Panc1 (cell line): ENCODE results near the gene PLD1. TPM values are rescaled to one million over a fixed set of nuclear protein-coding genes. Genes with fewer than 3 reads are reported as not detected.

ENCODE experiments used
- ATAC-seq: fragments of 200-7000 bp; cut with Tn5 transposase; 2 replicates; pipeline ENCODE4 v1.9.1; 2020; ENCODE audit warnings: mild to moderate bottlenecking, moderate library complexity
- BruUV-seq: library from RNA; stranded (reverse); fragments of 400-500 nt; replicated peaks from 2 replicates; lab custom pipeline; 2021; lab: Mats Ljungman, UMichigan
- CTCF ChIA-PET: fragments of 300-600 bp; sonication (Branson Sonifier 250); formaldehyde crosslinking; loops from one replicate; lab custom pipeline; 2022; ENCODE audit warnings: antibody characterized with exemption; lab: Charles Lee
- POLR2A ChIA-PET: fragments of 300-600 bp; sonication (Branson Sonifier 250); formaldehyde crosslinking; loops from one replicate; lab custom pipeline; 2022; ENCODE audit warnings: antibody characterized with exemption; lab: Charles Lee
- DNase-seq: peaks from one replicate; pipeline ENCODE4 v3.0.0-alpha.2; 2010; ENCODE audit warnings: low read depth, low spot score
- H3K27ac ChIP-seq: 2 replicates; pipeline ENCODE4 v1.5.1; 2011; ENCODE audit warnings: mild to moderate bottlenecking, low read length, inconsistent platforms
- H3K27me3 ChIP-seq: fragments of 200-500 bp; sonication (Bioruptor generic); 2 replicates; pipeline ENCODE4 v1.6.0; 2014; ENCODE audit warnings: low read length, inconsistent platforms; ENCODE audit not compliant: control insufficient read depth, insufficient read depth
- H3K36me3 ChIP-seq: fragments of 200-500 bp; sonication (Bioruptor generic); 2 replicates; pipeline ENCODE4 v1.5.1; 2014; ENCODE audit warnings: inconsistent platforms, mild to moderate bottlenecking, low read length, moderate library complexity; ENCODE audit not compliant: control insufficient read depth, insufficient read depth
- H3K4me1 ChIP-seq: 2 replicates; pipeline ENCODE4 v1.5.1; 2011; ENCODE audit warnings: inconsistent platforms, mild to moderate bottlenecking, low read length, moderate library complexity; ENCODE audit not compliant: control insufficient read depth, insufficient read depth
- H3K4me3 ChIP-seq, 2 experiments: 2 replicates each; pipeline ENCODE4 v1.5.1; 2011 to 2012; ENCODE audit warnings: low read depth in 2 of 2, low read length in 2 of 2, mild to moderate bottlenecking in 2 of 2, inconsistent platforms in 1 of 2, moderate library complexity in 1 of 2
- H3K9me3 ChIP-seq: fragments of 200-500 bp; sonication (Bioruptor generic); 2 replicates; pipeline ENCODE4 v1.5.1; 2014; ENCODE audit warnings: low read depth, mild to moderate bottlenecking, inconsistent platforms, low read length, moderate library complexity; ENCODE audit not compliant: control insufficient read depth, insufficient read depth
- POLR2AphosphoS5 ChIP-seq: IDR thresholded peaks from 2 replicates; pipeline ENCODE4 v1.6.1; 2012; ENCODE audit warnings: mild to moderate bottlenecking, low read depth, low read length, moderate library complexity
- SIN3A ChIP-seq: IDR thresholded peaks from 2 replicates; pipeline ENCODE4 v1.6.1; 2012; ENCODE audit warnings: low read depth, mild to moderate bottlenecking, low read length, moderate library complexity, borderline replicate concordance; ENCODE audit not compliant: insufficient read depth
- TCF7L2 ChIP-seq: IDR thresholded peaks from 2 replicates; pipeline ENCODE4 v1.6.1; 2011; ENCODE audit warnings: mild to moderate bottlenecking, low read depth, low read length, inconsistent platforms
- in situ Hi-C: cut with HindIII; loops from 2 replicates; pipeline ENCODE4 v1.10.0; 2016; ENCODE audit warnings: low sequenced_read_pairs, low pct_unique_long_range_greater_than_20kb
- intact Hi-C: fragments of 100-400 bp; cut with micrococcal nuclease; formaldehyde crosslinking; loops from one replicate; pipeline ENCODE4 v1.10.0; 2022; ENCODE audit not compliant: unreplicated experiment
- total RNA-seq: library from RNA; stranded (reverse); gene quantifications from one replicate; pipeline ENCODE4 v1.2.1, GENCODE V29; 2021; ENCODE audit not compliant: unreplicated experiment
- TF ChIP-seq, protein P1 (sequence below): fragments of 450-650 bp; IDR thresholded peaks from 2 replicates; pipeline ENCODE4 v1.5.1; 2017; ENCODE audit warnings: mild to moderate bottlenecking
- TF ChIP-seq, protein P2 (sequence below), 2 experiments: IDR thresholded peaks; 2 replicates each; pipeline ENCODE4 v1.6.1; 2011 to 2012; ENCODE audit warnings: low read depth in 2 of 2, control low read depth in 1 of 2, low read length in 1 of 2, mild to moderate bottlenecking in 1 of 2, moderate library complexity in 1 of 2; ENCODE audit not compliant: insufficient read depth in 1 of 2

PLD1 gene
- total RNA-seq, 1 experiment from 2014 or later = 20.6 TPM

DNA sequence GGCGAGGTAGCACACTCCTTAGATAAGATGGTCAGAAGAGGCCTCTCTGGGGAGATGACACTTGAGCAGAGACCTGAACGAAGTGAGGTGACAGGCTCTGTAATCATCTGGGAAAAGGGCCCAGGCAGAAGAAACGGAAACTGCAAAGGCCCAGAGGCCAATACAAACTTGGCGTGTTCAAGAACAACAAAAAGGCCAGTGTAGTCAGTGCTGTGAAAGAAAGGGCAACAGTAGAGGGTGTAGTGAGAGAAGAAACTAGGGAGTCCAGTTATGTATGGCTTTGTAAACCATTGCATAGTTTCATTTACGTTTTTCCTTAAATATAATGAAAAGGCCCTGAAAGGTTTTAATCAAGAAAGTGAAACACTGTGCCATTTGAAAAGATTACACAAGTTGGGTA lies 31.8 kb downstream of the PLD1 start:
- POLR2A ChIA-PET = no interaction called here
- CTCF ChIA-PET = no interaction called here
- Histone ChIP-seq H3K36me3 (no peaks in the 10 kb centered on the region), H3K9me3 (no peaks in the 10 kb centered on the region), H3K4me1 (peaks cover 47% of the 10 kb centered on the region), H3K27me3 (no peaks in the 10 kb centered on the region), H3K27ac (0 out of 2 replicates have a peak overlapping the region, but pooled peaks have one; percentile 8), H3K4me3 (no peak overlapping the region)
- DNase-seq (no peak), ATAC-seq (no peak)
- TF ChIP-seq TCF7L2 (no peak), SIN3A (no peak), POLR2AphosphoS5 (no peak)
- TF ChIP-seq, protein P1, sequence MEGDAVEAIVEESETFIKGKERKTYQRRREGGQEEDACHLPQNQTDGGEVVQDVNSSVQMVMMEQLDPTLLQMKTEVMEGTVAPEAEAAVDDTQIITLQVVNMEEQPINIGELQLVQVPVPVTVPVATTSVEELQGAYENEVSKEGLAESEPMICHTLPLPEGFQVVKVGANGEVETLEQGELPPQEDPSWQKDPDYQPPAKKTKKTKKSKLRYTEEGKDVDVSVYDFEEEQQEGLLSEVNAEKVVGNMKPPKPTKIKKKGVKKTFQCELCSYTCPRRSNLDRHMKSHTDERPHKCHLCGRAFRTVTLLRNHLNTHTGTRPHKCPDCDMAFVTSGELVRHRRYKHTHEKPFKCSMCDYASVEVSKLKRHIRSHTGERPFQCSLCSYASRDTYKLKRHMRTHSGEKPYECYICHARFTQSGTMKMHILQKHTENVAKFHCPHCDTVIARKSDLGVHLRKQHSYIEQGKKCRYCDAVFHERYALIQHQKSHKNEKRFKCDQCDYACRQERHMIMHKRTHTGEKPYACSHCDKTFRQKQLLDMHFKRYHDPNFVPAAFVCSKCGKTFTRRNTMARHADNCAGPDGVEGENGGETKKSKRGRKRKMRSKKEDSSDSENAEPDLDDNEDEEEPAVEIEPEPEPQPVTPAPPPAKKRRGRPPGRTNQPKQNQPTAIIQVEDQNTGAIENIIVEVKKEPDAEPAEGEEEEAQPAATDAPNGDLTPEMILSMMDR = no peak
- TF ChIP-seq, protein P2, sequence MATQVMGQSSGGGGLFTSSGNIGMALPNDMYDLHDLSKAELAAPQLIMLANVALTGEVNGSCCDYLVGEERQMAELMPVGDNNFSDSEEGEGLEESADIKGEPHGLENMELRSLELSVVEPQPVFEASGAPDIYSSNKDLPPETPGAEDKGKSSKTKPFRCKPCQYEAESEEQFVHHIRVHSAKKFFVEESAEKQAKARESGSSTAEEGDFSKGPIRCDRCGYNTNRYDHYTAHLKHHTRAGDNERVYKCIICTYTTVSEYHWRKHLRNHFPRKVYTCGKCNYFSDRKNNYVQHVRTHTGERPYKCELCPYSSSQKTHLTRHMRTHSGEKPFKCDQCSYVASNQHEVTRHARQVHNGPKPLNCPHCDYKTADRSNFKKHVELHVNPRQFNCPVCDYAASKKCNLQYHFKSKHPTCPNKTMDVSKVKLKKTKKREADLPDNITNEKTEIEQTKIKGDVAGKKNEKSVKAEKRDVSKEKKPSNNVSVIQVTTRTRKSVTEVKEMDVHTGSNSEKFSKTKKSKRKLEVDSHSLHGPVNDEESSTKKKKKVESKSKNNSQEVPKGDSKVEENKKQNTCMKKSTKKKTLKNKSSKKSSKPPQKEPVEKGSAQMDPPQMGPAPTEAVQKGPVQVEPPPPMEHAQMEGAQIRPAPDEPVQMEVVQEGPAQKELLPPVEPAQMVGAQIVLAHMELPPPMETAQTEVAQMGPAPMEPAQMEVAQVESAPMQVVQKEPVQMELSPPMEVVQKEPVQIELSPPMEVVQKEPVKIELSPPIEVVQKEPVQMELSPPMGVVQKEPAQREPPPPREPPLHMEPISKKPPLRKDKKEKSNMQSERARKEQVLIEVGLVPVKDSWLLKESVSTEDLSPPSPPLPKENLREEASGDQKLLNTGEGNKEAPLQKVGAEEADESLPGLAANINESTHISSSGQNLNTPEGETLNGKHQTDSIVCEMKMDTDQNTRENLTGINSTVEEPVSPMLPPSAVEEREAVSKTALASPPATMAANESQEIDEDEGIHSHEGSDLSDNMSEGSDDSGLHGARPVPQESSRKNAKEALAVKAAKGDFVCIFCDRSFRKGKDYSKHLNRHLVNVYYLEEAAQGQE (IDR thresholded peaks at IDR 0.05; ENCODE audit: insufficient read depth in 1 of 2, low read depth in 2 of 2, low read length in 1 of 2) = no peak
- intact Hi-C loops = no loop called here
- BruUV-seq = no TSS peak
- in situ Hi-C loops = no loop called here

DNA sequence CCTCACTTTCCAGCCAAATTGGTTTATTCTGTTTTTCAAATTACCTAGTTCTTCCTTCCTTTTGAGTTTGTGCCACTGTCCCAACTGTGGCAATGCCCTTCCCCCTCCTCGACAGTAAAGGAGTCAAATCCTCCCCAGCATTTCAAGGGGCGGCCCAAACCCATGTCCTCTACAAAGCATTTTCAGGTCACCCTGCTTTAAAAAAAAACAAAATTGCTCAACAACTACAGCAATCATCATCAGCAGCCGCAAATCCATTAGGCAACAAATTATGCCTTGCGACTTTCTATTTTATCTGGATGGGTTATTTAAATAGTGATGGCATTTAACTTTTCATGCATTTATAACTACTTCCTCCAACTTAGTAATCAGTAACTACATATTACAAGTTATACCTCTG lies 32.7 kb downstream of the PLD1 start:
- no peak for TF ChIP-seq POLR2AphosphoS5
- TF ChIP-seq, protein P1 = no peak
- no peak for TF ChIP-seq TCF7L2
- no peak for TF ChIP-seq SIN3A
- TF ChIP-seq, protein P2 (IDR thresholded peaks at IDR 0.05; ENCODE audit: insufficient read depth in 1 of 2, low read depth in 2 of 2, low read length in 1 of 2) = no peak
- H3K27ac ChIP-seq = peak overlapping the region; percentile 72
- in situ Hi-C loops = no loop called here
- H3K27me3 ChIP-seq = no peaks in the 10 kb centered on the region
- no peak for DNase-seq
- intact Hi-C loops = no loop called here
- no peak for ATAC-seq
- H3K4me3 ChIP-seq = no peak overlapping the region
- CTCF ChIA-PET = no interaction called here
- H3K9me3 ChIP-seq = no peaks in the 10 kb centered on the region
- POLR2A ChIA-PET = interaction anchor here (0.5 to 0.7 kb wide), 2 partner anchors 421 to 802 kb away, joined by 3 to 4 read pairs; no protein-coding TSS in a partner anchor
- BruUV-seq = no TSS peak
- no peaks in the 10 kb centered on the region for H3K36me3 ChIP-seq
- H3K4me1 ChIP-seq = peaks cover 42% of the 10 kb centered on the region
